Limb (tissue), 2 donors: Measurements from ENCODE around the gene TPST1.
"Not testable (repeated sequence)": the region's sequence is repeated elsewhere in the genome, so short reads cannot be mapped to it uniquely, and the experiment has no call there.

Source experiments
- DNase-seq, 2 donors: peaks; one replicate each; pipeline ENCODE4 v3.0.0-alpha.2; 2016; ENCODE audit errors: extremely low spot score in 2 of 2

The TPST1 gene

DNA sequence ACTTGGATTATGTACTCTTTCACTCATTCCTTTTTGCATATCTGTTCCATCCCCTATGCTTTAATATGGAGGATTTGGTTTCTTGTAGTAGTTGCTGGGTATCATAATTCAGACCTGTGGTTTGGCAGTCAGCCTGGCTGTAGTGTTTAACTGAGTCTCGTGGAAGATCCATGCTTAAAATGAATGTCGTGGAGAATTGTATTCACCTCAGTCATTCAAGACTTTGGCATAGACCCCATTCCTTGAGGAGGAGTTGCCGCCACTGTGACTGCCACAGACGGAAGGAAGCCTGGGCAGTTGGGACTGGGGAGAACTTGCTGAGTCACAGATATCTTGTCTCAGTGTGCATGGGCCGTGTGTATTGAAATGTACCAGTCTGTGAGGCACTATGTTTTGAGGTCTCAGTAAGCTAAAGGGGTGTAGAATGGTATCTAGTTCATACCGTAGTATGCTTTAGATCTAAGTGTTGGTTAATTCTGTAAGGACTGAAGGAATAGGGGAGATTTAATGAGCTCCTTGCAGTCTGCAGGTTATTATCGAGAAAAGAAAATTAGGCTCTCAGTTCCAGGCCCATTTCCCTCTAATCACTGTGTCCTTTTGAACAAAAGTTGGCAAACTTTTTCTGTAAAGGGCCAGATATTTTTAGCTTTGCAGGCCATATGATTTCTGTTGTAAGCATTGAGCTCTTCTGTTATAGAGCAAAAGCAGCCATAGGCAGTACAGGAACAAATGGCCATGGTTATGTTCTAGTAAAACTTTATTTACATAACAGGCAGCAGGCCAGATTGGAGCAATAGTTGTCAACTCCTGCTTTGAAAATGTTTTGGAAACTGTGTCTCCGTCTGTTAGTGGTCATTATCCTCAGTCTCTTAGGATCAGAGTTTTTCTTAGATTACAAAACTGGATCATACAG lies 76.8 kb downstream of the TPST1 start:
- peak; percentile 36 to 37 for DNase-seq

DNA sequence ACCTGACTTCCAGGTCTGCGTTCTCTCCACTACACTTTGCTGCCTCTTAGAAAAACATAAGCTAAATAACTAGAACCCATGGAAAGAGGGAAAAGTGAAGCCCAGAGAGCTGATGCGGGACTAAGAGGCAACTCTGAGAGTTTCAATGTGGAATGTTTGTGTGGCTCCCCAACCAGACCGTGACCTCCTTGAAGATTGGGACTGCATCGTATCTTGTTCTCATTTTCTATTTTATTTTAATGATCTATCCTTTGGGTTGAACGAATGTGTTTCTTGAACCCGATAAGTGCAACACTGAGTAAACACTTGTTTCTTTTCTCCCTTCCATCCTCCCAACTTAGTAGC lies 77.4 kb downstream of the TPST1 start:
- DNase-seq: no peak

DNA sequence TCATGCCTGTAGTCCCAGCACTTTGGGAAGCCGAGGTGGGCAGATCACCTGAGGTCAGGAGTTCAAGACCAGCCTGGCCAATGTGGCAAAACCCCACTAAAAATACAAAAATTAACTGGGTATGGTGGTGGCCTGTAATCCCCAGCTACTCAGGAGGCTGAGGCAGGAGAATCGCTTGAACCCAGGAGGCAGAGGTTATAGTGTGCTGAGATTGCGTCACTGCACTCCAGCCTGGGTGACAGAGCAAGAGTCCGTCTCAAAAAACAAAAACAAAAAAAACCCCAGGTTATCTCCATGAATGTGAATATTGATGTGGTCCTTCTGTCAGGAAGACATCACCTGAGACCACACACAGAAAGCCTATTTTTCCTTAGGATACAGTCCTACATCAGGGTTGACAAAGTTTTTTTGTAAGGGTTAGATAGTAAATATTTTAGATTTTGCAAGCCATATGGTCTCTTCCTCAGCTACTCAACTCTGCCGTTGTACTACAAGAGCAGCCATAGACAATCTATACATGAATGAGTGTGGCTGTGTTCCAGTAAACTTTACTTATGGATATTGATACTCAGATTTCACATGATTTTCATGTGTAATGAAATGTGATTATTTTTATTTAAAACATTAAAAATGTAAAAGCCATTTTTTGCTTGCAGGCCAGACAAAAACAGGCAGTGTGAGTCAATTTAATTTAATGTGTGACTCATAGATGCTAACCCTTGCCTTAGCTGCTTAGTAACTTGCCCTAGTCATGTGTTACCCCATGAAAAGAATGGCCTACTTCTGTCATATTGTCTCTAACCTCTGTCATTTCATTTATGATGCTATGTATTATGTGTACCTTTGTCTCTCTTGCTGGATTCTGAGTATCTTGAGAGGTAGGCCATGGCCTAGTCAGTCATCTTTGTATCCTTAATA lies 78.1 kb downstream of the TPST1 start:
- no peak for DNase-seq

DNA sequence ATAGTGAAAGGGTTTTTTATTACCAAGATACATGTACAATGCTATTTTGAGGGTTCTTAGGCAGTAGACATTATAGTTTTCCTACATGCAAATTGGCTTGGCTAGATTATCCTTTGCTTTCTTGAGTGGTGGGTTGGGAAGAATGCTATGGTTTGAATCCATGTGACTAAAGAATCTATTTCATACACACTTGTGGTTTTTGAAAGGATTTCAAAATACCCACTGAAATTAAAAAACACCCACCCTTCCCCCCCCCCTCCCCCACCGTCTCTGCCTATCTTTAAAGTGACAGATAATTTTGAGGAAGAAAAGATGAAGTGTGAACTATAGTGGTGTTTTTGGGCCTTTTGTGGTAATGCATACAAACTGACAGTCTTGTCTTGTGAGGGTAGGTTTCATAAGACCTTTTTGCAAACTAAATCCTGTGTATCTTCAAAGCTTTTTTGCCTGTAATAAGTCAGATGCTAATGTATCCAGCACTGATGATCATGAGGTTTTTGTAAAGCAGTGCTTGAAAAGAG lies 90.9 kb downstream of the TPST1 start:
- DNase-seq: no peak

DNA sequence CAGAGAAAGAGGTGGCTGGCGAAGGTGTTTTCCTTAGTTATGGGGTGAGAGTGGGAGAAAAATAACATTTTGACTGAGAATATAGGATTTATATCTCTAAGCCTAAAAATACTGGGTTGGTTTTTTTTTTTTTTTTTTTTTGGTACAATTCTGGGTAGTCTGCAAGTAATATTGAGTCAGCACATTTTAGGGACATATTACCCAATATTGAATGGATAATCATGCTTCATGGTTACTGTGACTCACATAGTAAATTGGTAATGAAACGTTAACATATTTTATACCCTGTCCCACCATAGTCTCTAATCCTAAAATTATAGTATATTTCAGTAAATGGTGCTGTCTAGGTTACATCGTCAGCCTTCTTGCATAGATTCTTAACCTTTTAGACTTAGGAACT lies 91.4 kb downstream of the TPST1 start:
- DNase-seq: no peak

DNA sequence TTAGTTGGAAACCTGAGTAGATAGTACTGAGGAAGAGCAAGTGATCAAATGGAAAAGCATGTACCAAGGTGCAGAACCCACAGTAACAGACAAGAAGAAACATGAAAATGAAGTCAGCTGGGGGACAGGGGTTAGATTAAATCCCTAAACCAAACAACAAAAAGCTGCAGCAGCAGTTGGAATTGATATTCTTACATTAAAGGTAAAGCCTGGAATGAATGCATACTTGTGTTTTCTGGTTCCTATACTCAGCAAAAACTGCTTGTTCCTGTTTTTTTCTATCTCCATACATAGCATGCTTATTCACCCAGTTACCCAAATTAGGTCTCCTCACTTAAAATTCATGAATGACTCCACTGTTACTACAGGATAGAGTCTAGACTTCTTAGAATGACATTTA lies 92.4 kb downstream of the TPST1 start:
- no peak for DNase-seq

DNA sequence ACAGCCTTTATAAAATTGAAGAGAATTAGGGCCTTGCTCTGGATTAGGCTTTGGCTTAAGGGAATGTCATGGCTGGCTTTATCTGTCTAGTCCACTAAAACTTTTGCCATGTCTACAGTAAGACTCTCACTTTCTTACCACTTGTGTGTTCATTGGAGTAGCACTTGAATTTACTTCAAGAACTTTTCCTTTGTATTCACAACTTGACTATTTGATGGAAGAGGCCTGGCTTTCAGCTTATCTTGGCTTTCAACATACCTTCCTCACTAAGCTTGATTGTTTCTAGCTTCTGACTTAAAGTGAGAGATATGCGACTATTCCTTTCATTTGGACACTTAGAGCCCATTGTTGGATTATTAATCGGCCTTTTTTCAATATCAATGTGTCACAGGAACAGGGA lies 96.1 kb downstream of the TPST1 start:
- no peak for DNase-seq

DNA sequence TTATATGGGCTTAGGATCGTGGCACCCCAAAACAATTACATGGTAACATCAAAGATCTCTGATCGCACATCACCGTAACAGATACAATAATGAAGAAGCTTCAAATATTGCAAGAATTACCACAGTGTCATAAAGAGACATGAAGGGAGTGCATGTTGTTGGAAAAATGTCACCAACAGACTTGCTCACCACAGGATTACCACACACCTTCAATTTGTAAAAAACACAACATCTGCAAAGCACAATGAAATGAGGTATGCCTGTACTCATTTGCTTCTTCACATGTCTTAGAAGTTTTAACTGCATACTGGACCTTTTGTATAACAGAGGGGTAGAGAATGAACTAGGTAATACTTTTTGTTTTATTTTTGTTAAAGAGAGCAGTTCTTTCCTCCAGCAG lies 96.6 kb downstream of the TPST1 start:
- no peak for DNase-seq

DNA sequence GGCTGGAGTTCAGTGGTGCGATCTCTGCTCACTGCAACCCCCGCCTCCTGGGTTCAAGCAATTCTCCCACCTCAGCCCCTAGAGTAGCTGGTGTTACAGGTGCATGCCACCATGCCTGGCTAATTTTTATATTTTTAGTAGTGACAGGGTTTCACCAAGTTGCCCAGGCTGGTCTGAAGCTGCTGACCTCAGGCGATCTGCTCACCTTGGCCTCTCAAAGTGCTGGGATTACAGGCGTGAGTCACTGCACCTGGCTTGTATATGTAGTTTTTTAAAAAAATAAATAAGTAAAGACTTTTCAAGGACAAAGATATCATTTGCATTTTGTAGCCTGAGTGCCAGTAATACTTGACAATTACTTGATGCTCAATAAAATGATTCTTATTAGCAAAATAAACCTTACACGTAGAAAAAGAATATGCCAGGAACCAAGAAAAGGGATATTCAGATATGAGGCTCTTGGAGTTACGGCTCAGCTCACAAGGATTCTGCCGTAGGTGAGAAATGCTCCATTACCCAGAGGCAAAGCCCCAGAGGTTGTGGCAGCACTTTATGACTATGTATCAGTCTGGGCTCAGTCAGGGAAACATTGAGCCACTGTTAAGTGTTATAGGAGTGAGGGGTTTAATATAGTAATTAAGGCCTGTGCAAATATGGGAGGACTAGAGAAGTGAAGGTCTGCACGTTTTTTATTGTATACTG lies 98.5 kb downstream of the TPST1 start:
- DNase-seq: no peak

DNA sequence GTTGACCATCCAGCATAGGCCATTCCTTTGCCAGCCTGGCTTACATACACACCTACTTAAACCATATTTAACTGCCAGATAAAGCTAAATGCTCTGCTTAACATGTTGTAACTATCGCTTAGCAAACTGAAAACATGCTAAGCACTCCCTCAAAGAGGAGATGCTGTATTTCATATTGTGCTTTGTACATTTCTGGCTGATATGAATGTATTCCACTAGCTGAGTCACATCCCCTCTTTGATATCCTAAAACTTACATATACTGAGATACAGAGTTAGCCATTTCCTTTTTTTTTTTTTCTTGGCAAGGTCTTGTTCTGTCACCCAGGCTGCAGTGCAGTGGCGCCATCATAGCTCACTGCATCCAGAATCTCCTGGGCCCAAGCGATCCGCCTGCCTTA lies 99.4 kb downstream of the TPST1 start:
- DNase-seq: no peak

DNA sequence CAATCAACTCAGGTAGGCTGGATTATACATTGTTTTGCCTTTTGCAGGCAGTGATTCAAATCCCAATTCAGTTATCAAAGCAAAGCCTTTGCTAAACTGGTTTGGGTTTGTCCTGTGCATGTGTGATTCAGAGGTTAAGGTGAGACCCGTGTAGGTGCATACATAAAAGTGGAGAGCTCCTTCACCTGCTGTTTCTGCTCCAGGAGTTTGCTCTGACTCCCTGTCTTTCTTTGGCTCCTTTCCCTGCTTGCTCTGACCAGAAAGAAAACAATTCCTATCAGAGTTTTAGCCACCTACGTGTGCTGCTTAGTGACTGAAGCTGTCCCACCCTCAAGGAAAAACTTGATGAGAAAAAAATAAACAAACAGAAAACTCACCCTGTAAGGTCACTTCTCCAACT lies 101.1 kb downstream of the TPST1 start:
- DNase-seq: no peak

DNA sequence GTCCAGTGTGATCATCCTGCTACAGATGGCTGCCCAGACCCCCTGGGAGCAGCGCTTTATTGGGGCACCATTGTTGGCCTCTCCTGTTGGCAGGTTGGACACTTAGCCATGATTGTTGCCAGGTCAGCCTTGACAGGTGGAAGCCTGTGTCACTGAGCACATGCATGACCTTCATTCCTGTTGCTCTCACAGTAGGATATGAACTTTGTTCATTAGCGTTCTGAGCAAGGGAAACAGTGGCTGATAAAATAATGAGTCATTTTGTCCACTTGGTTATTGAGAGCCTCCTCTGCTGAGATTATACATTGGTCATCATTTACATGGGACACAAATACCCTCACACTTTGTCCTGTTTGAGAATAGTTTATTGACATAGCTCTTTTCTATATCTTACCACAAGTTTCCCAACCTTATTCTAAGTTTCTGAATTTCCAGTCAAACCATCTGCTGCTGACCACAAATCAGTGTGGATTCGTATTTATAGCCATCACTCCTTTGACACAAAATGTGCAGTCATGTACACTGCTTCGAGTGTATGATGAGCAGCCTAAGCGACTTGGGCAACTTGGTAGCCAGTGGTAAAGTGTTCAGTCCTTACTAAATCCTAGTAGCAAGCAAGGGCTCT lies 102.6 kb downstream of the TPST1 start:
- DNase-seq: no peak

DNA sequence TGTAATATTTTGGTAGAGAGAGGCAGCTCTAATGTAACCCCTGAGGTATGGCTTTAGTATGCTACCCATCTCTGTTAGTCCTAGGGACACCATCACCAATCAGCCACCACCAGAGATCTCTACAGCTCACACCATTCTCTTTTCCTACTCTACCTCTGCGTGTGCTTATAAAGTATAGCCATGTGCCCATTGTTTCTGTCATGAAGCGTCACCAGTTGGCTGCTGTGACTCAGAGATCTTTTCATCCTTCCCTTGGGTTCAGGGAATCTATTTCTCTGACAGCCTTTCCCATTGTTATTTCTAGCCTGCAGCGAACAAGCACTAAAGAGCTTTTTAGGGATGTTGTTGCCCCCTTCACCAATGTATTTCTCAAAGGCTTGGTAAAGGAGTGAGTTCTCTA lies 103.3 kb downstream of the TPST1 start:
- DNase-seq: no peak

DNA sequence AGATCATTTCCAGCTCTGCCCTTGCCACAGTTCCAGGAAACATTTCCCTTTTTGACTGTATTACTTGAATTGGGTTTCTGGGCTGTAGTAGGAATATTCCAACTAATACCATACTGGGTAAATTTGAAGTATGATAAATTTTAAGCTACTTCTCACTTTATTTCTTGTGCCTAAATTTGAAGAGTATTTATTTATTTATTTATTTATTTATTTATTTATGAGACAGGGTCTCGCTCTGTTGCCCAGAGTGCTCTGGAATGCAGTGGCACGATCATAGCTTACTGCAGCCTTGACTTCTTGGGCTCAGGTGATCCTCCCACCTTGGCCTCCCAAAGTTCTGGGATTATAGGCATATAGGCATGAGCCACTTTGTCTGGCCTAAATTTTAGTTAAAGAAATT lies 105.5 kb downstream of the TPST1 start:
- DNase-seq: no peak

DNA sequence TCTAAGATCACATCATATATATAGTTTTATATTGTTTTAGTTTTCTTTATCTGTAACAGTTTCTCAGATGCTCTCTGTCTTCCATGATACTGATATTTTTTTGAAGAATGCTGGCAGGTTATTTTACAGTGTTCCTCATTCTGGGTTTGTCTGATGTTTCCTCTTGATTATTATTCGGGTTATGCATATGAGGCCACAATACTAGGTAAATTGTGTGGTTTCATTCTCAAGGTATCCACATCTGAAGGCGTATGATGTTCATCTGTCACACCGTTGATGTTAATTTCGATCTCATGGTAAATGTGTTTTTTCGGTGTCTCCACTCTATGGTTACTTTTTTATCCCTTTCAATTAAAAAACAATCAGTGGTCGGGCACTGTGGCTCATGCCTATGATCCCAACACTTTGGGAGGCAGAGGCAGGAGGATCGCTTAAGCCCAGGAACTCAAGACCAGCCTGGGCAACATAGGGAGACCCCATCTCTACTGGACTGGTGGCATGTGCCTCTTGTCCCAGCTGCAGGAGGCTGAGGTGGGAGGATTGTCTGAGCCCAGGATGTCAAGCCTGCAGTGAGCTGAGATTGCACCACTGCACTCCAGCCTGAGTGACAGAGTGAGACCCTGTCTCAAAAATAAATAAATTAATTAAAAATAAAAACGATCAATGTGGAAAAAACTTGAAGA lies 108.9 kb downstream of the TPST1 start:
- DNase-seq: no peak

DNA sequence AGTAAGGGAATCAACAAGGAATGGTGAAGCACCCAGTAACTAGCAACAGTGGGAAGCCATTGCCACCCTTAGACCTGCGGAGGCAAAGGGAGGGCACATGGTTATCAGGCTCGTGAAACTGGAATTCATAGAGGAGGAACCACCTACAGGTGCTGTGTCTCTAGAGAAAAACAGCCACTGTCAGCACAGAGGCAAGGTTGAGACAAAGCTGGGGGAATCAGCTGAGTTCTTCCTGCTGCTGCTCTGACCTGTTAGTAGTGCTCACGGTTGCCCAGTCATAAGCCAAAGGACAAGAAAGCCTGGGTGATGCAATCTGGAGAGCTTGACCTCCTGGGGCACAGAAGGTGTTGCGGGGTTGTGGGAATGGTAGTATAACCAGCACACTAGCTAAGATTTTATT lies 110.1 kb downstream of the TPST1 start:
- DNase-seq: no peak

DNA sequence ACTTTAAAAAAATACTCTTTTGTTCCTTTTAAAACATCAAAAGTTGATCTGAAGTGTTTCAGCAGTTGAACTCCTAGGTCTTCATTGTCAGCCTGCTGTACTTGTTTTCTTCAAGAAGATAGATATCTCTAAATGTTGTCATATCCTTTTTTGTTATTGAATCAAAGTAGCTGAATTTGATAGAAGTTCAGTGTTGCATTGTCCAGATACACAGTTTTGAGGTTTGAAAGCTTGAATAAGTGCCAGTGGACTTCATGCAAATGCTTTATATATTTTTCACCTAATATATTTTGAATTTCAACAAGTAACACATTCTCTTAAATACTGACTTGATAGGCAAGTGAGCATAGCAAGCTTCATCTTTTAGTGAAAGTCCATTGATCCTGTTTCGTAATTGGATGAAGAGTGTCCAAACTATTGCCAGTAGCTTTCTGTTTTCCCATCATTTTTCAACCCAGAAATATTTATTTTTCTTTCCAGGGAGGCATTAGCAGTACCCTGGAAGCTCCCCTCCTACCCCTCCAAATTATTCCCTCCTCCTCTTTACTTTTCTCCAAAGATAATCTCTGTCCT lies 114.4 kb downstream of the TPST1 start:
- no peak for DNase-seq

DNA sequence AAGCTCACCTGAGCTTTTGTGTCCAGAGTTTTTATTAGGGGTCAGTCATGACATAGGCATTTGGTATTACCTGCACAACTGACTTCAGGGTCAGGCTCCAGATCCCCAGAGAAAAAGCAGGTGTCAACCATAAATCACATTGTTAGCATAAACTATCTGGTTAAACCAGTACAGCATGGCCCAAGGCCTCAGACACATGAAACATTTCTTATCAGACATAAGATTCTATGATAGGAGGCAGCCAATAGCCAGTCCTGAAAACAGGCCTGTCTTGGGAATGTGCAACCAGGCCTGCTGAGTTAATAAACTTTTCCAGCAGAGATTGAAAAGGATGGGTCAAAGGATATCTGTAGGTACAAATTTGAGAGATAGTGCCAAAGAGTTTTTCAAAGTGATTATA lies 116.1 kb downstream of the TPST1 start:
- DNase-seq: no peak

DNA sequence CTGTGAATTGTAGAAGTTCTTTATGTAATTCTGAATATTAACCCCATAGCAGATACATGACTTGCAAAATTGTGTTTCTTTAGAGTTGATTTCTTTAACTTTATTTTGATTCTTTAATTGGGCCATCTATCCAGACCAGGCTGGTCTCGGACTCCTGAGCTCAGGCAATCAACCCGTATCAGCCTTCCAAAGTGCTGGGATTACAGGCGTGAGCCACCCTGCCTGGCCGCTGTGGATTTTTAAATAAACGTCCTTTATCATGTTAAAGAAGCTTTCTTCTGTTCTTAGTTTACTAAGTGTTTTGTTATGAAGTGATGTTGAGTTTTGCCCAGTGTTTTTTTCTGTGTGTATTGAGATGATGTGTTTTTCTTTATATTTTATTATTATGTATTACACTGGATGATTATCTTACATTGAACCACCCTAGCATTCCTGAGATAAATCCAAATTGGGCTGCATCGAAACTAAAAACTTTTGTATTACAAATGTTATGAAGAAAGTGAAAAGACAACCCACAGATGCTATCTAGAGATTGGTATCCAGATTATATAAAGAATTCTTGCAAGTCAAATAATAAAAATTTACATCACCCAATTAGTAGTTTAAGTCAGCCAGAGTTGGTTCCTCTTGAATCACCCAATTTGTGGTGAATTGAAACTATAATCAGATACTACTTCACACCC lies 118.1 kb downstream of the TPST1 start:
- no peak for DNase-seq

DNA sequence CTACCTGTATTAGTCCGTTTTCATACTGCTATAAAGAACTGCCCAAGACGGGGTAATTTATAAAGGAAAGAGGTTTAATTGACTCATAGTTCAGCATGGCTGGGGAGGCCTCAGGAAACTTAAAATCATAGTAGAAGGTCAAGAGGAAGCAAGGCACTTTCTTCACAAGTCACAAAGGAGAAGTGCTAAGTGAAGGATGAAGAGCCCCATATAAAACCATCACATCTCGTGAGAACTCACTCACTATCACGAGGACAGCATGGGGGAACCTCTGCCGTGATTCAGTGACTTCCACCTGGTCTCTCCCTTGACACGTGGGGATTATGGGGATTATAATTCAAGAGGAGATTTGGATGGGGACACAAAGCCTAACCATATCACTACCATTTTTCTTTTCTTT lies 119.9 kb downstream of the TPST1 start:
- DNase-seq: not testable (repeated sequence)
